WERI-Rb-1 (cell line): Measurements from ENCODE around the gene FBXO5.

Source experiments
- DNase-seq: peaks from one replicate; pipeline ENCODE4 v3.0.0-alpha.2; 2020
- H3K27ac ChIP-seq: fragments of 250-450 bp; sonication (Bioruptor Pico); 2 replicates; pipeline ENCODE4 v1.5.1; 2020; ENCODE audit warnings: mild to moderate bottlenecking, moderate library complexity
- H3K27me3 ChIP-seq: fragments of 250-450 bp; sonication (Bioruptor Pico); 2 replicates; pipeline ENCODE4 v1.5.1; 2021; ENCODE audit warnings: mild to moderate bottlenecking, low read depth, moderate library complexity; ENCODE audit not compliant: insufficient read depth, severe bottlenecking
- H3K36me3 ChIP-seq: fragments of 250-450 bp; sonication (Bioruptor Pico); 2 replicates; pipeline ENCODE4 v1.5.1; 2020; ENCODE audit warnings: mild to moderate bottlenecking, moderate library complexity
- H3K4me3 ChIP-seq: 2 replicates; pipeline ENCODE4 v1.5.1; 2011; ENCODE audit warnings: low read depth, mild to moderate bottlenecking, control low read depth, low read length
- H3K9me3 ChIP-seq: fragments of 250-450 bp; sonication (Bioruptor Pico); 2 replicates; pipeline ENCODE4 v1.5.1; 2021; ENCODE audit warnings: mild to moderate bottlenecking, moderate library complexity; ENCODE audit not compliant: severe bottlenecking
- TF ChIP-seq, protein P1 (sequence below): IDR thresholded peaks from 2 replicates; pipeline ENCODE4 v1.5.1; 2011; ENCODE audit warnings: low read depth, mild to moderate bottlenecking, control low read depth, inconsistent platforms, low read length

Gene FBXO5

DNA sequence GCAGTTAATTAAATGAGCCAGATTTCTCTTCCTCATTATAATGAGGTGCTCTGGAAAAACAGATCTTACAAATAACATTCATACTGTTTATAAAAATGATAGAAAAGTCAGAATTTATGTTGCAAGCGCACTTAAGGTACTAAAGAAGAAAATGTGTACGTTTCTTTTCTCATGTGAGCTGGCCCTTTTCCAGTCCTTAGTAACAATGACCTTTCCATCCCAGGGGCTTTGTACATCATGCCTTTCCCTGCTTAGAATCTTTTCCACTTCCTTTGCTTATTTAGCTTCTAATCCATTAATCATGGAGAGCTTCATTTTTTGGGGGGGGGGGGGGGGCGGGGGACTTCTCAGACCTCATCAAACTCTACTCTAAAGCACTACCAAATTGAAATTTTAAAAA, 4.8 kb downstream of the FBXO5 start:
- Histone ChIP-seq H3K9me3 (no peaks in the 10 kb centered on the region), H3K36me3 (peaks cover 81% of the 10 kb centered on the region), H3K27me3 (no peaks in the 10 kb centered on the region), H3K4me3 (no peak overlapping the region), H3K27ac (no peak overlapping the region)
- TF ChIP-seq, protein P1, sequence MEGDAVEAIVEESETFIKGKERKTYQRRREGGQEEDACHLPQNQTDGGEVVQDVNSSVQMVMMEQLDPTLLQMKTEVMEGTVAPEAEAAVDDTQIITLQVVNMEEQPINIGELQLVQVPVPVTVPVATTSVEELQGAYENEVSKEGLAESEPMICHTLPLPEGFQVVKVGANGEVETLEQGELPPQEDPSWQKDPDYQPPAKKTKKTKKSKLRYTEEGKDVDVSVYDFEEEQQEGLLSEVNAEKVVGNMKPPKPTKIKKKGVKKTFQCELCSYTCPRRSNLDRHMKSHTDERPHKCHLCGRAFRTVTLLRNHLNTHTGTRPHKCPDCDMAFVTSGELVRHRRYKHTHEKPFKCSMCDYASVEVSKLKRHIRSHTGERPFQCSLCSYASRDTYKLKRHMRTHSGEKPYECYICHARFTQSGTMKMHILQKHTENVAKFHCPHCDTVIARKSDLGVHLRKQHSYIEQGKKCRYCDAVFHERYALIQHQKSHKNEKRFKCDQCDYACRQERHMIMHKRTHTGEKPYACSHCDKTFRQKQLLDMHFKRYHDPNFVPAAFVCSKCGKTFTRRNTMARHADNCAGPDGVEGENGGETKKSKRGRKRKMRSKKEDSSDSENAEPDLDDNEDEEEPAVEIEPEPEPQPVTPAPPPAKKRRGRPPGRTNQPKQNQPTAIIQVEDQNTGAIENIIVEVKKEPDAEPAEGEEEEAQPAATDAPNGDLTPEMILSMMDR = no peak
- no peak for DNase-seq

DNA sequence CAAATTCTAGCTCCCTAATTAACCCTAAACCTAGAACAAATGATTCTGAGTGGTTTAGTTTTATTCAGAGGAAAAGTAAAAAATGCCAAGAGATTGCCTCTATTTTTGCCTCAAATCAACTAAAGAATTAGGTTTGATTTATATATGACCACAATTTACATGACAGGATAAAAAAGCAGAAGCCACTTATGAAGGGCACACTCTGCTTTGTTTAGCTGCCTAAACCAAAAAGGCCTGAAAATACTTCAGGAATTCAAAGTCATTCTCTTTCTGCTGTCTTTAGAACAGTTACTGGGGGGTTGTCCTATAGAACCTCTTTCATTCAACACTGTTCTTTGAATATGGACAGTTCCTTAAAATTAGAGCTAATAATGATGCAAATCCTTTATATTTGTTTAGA, 5.3 kb downstream of the FBXO5 start:
- H3K27me3 ChIP-seq = no peaks in the 10 kb centered on the region
- H3K4me3 ChIP-seq = no peak overlapping the region
- TF ChIP-seq, protein P1 = no peak
- no peaks in the 10 kb centered on the region for H3K9me3 ChIP-seq
- H3K36me3 ChIP-seq = peaks cover 84% of the 10 kb centered on the region
- no peak for DNase-seq
- H3K27ac ChIP-seq = no peak overlapping the region

DNA sequence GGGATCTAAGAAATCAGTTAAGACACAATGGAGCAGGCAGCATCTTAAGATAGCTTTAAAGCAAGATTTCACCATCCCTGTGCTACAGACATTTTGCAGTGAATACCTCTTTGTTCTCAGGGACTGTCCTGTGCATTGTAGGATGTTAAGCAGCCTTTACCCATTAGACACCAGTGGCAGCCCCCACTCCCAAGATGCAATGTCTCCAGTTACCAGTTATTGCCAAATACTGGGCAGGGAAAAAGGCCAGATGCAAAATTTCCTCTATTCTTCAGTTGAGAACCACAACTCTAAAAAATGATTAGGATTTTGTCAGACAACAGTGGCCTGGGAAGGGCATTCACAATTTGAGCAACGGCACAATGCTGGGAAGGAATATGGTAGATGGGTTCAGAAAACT, 6.1 kb downstream of the FBXO5 start:
- no peak overlapping the region for H3K27ac ChIP-seq
- no peaks in the 10 kb centered on the region for H3K27me3 ChIP-seq
- no peaks in the 10 kb centered on the region for H3K9me3 ChIP-seq
- no peak overlapping the region for H3K4me3 ChIP-seq
- TF ChIP-seq, protein P1 = no peak
- peaks cover 91% of the 10 kb centered on the region for H3K36me3 ChIP-seq
- DNase-seq = no peak

DNA sequence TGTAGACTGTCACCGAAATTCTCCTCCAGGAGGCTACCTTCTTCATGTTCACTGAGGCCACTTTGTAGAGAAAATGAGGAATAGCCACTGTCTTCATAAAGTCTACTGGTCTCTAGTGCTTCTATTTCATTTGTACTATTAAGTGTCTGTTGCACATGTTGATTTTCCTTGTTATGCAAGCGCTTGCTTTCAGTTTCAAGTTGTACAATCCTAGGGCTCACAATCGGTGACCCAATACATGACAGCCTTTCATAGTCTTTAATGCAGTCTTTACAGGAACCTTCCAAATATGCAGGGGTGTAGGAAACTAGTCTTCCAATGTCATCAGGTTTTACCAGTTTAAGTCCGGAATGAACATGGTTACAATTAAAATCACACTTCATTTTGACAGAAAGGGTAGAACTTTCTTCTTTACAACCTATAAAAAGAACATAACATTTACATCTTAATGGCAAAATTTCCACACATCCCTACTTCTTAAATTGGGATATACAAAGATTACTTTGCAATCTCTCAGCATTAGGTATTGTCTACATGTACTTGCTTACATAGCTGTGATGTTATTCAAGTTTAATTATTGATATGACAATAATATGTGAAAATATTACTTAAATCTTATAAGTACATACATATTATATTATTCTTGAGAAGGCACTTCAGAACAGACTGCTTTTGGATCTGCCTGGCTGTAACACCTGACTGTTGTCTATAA, 7.5 kb downstream of the FBXO5 start:
- no peaks in the 10 kb centered on the region for H3K9me3 ChIP-seq
- H3K27ac ChIP-seq = no peak overlapping the region
- H3K27me3 ChIP-seq = no peaks in the 10 kb centered on the region
- no peak overlapping the region for H3K4me3 ChIP-seq
- peaks cover 94% of the 10 kb centered on the region for H3K36me3 ChIP-seq
- TF ChIP-seq, protein P1 = no peak
- no peak for DNase-seq

DNA sequence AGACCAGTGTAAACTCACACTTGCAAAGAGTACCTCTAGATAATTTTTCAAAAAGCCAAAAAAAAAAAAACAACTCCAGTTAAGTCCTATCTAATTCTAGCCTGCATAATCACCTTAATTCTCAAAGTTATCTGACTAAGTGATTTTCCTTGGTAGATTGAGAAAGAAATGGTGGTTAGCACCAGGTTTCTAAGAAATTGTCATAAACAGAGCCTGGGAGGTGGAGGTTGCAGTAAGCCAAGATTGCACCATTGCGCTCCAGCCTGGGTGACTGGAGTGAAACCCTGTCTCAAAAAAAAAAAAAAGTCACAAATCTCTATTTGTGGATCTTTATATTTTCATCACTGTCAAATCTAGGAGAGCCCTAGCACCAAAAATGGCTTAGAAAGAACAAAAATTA, 8.9 kb downstream of the FBXO5 start:
- no peak overlapping the region for H3K4me3 ChIP-seq
- peaks cover 89% of the 10 kb centered on the region for H3K36me3 ChIP-seq
- no peaks in the 10 kb centered on the region for H3K27me3 ChIP-seq
- no peaks in the 10 kb centered on the region for H3K9me3 ChIP-seq
- TF ChIP-seq, protein P1 = no peak
- no peak overlapping the region for H3K27ac ChIP-seq
- DNase-seq = no peak
